Prostate gland (tissue), 2 donors: ENCODE measurements around the gene CFDP1. TPM values are rescaled to one million over a fixed set of nuclear protein-coding genes. Genes with fewer than 3 reads are reported as not detected.

Experiments used
- DNase-seq: peaks from one replicate; pipeline ENCODE4 v3.0.0-alpha.2; 2019; ENCODE audit warnings: low spot score
- H3K27ac ChIP-seq, 2 donors: fragments of 200-600 bp; sonication (generic); 2 replicates each; pipeline ENCODE4 v1.5.1; 2017 to 2019
- H3K27me3 ChIP-seq: fragments of 200-600 bp; sonication (generic); replicated peaks from 2 replicates; pipeline ENCODE4 v1.5.1; 2019; ENCODE audit not compliant: insufficient read depth
- H3K36me3 ChIP-seq, 2 donors: fragments of 200-600 bp; sonication (generic); 1 replicate in 1 of 2; 2 replicates in 1 of 2; pipeline versions ENCODE4 v1.5.1 to v1.8.1; 2017 to 2019
- H3K4me1 ChIP-seq: fragments of 200-600 bp; sonication (generic); replicated peaks from 2 replicates; pipeline ENCODE4 v1.5.1; 2019
- H3K4me3 ChIP-seq, 2 donors: fragments of 200-600 bp; sonication (generic); 2 replicates each; pipeline ENCODE4 v1.5.1; 2017 to 2019
- H3K9me3 ChIP-seq: fragments of 200-600 bp; sonication (generic); 2 replicates; pipeline ENCODE4 v1.5.1; 2017
- CTCF ChIP-seq, 4 experiments: fragments of 200-600 bp in 2 of 4; fragments of 450-650 bp in 2 of 4; sonication (generic) in 2 of 4; IDR thresholded peaks; 1 replicate in 3 of 4; 2 replicates in 1 of 4; pipeline ENCODE4 v1.5.1; 2016 to 2019; ENCODE audit warnings: antibody characterized with exemption in 4 of 4, mild to moderate bottlenecking in 2 of 4, moderate library complexity in 2 of 4
- POLR2A ChIP-seq: fragments of 450-650 bp; IDR thresholded peaks from one replicate; pipeline ENCODE4 v1.6.1; 2016; ENCODE audit warnings: antibody characterized with exemption, mild to moderate bottlenecking
- POLR2AphosphoS5 ChIP-seq: sonication (generic); formaldehyde crosslinking; IDR thresholded peaks from one replicate; pipeline ENCODE4 v1.6.1; 2017; ENCODE audit warnings: antibody characterized with exemption
- WGBS: methylation state at CpG from one replicate; pipeline ENCODE4 v1.1.5; 2018; 5-methylcytosine and 5-hydroxymethylcytosine counted together
- intact Hi-C: fragments of 100-400 bp; cut with DNase I; formaldehyde crosslinking; loops from one replicate; pipeline ENCODE4 v1.14.2; 2022
- total RNA-seq, 2 donors: library from RNA; depleted of rRNA; stranded (reverse); fragments of >200 nt; gene quantifications; one replicate each; pipeline ENCODE4 v1.1.0, GENCODE V29; 2016

CFDP1 gene
- total RNA-seq, 2 donors from 2014 or later: 67.9 to 101 TPM

GRCh38 chr16:75288596-75289120 lies 144.6 kb downstream of the CFDP1 start:
- H3K27ac ChIP-seq: no peak overlapping the region
- intact Hi-C loops: no loop called here

GRCh38 chr16:75288181-75288580 lies 145.1 kb downstream of the CFDP1 start:
- 82% methylated on average over 7 of the region's 7 CpGs for WGBS

More at GRCh38 chr16:75288596-75289120, 144.6 kb downstream of the CFDP1 start:
- WGBS: 85% methylated on average over 10 of the region's 10 CpGs
- Histone ChIP-seq H3K27me3 (no peaks in the 10 kb centered on the region), H3K36me3 (no peaks in the 10 kb centered on the region), H3K4me3 (no peak overlapping the region), H3K9me3 (no peaks in the 10 kb centered on the region), H3K4me1 (no peaks in the 10 kb centered on the region)
- no peak for DNase-seq
- TF ChIP-seq CTCF (IDR thresholded peaks at IDR 0.05) (no peak), POLR2A (no peak), POLR2AphosphoS5 (no peak)

GRCh38 chr16:75287708-75288107 lies 145.6 kb downstream of the CFDP1 start:
- Histone ChIP-seq H3K9me3 (no peaks in the 10 kb centered on the region), H3K4me3 (no peak overlapping the region), H3K27ac (no peak overlapping the region), H3K27me3 (no peaks in the 10 kb centered on the region), H3K4me1 (no peaks in the 10 kb centered on the region), H3K36me3 (no peaks in the 10 kb centered on the region)
- DNase-seq: no peak
- intact Hi-C loops: no loop called here
- TF ChIP-seq CTCF (IDR thresholded peaks at IDR 0.05) (no peak), POLR2A (no peak), POLR2AphosphoS5 (no peak)
- 90% methylated on average over 5 of the region's 5 CpGs for WGBS

More at GRCh38 chr16:75288181-75288580, 145.1 kb downstream of the CFDP1 start:
- no peak overlapping the region for H3K4me3 ChIP-seq
- TF ChIP-seq POLR2AphosphoS5 (no peak), POLR2A (no peak), CTCF (IDR thresholded peaks at IDR 0.05) (no peak)
- H3K27me3 ChIP-seq: no peaks in the 10 kb centered on the region
- H3K9me3 ChIP-seq: no peaks in the 10 kb centered on the region
- H3K27ac ChIP-seq: no peak overlapping the region
- H3K4me1 ChIP-seq: no peaks in the 10 kb centered on the region
- intact Hi-C loops: no loop called here
- H3K36me3 ChIP-seq: no peaks in the 10 kb centered on the region
- DNase-seq: no peak

- no peak overlapping the region for H3K4me3 ChIP-seq
- no peaks in the 10 kb centered on the region for H3K27me3 ChIP-seq
- TF ChIP-seq POLR2AphosphoS5: no peak
- TF ChIP-seq CTCF (IDR thresholded peaks at IDR 0.05): no peak
- no peak for TF ChIP-seq POLR2A
- intact Hi-C loops: no loop called here
- H3K9me3 ChIP-seq: no peaks in the 10 kb centered on the region
- no peak for DNase-seq
- H3K4me1 ChIP-seq: no peaks in the 10 kb centered on the region
- H3K36me3 ChIP-seq: no peaks in the 10 kb centered on the region
- 86% methylated on average over 6 of the region's 6 CpGs for WGBS
- no peak overlapping the region for H3K27ac ChIP-seq
These were observed 146.9 kb downstream of the CFDP1 start for GRCh38 chr16:75286389-75286788.

GRCh38 chr16:75282466-75283281 lies 150.6 kb downstream of the CFDP1 start:
- no peaks in the 10 kb centered on the region for H3K9me3 ChIP-seq
- H3K4me3 ChIP-seq: no peak overlapping the region
- H3K27ac ChIP-seq: no peak overlapping the region
- TF ChIP-seq POLR2AphosphoS5 (no peak), POLR2A (no peak), CTCF (IDR thresholded peaks at IDR 0.05) (no peak)
- 73% methylated on average over 11 of the region's 11 CpGs for WGBS
- H3K36me3 ChIP-seq: no peaks in the 10 kb centered on the region
- no peaks in the 10 kb centered on the region for H3K27me3 ChIP-seq
- DNase-seq: no peak
- intact Hi-C loops: no loop called here
- H3K4me1 ChIP-seq: no peaks in the 10 kb centered on the region
